GM12864 (cell line): ENCODE results near the gene GPATCH8.
"Not testable (repeated sequence)": the region's sequence is repeated elsewhere in the genome, so short reads cannot be mapped to it uniquely, and the experiment has no call there.

Experiments used
- DNase-seq: peaks from one replicate; pipeline ENCODE4 v3.0.0-alpha.2; 2011; ENCODE audit warnings: low read depth
- H3K4me3 ChIP-seq: 2 replicates; pipeline ENCODE4 v1.5.1; 2011; ENCODE audit warnings: mild to moderate bottlenecking, low read depth, low read length, control low read depth
- CTCF ChIP-seq: IDR thresholded peaks from 2 replicates; pipeline ENCODE4 v1.5.1; 2011; ENCODE audit warnings: low read depth, mild to moderate bottlenecking, moderate library complexity, low read length, control low read depth, inconsistent platforms; ENCODE audit errors: missing control alignments

The GPATCH8 gene

GRCh38 chr17:44523672-44523972 is 20.4 kb upstream of the GPATCH8 start:
- DNase-seq: no peak
- no peak for TF ChIP-seq CTCF
- H3K4me3 ChIP-seq: no peak overlapping the region

GRCh38 chr17:44522883-44523671 is 19.9 kb upstream of the GPATCH8 start:
- DNase-seq: peak; percentile 54
- H3K4me3 ChIP-seq: no peak overlapping the region
- TF ChIP-seq CTCF: peak; percentile 81

- DNase-seq: no peak
- no peak for TF ChIP-seq CTCF
- H3K4me3 ChIP-seq: no peak overlapping the region
These were observed 14.8 kb upstream of the GPATCH8 start for GRCh38 chr17:44518032-44518431.

- not testable (repeated sequence) for DNase-seq, H3K4me3 ChIP-seq
These were observed 8.3 kb upstream of the GPATCH8 start for GRCh38 chr17:44511241-44512134.

GRCh38 chr17:44506939-44507604 is 3.9 kb upstream of the GPATCH8 start:
- DNase-seq, H3K4me3 ChIP-seq: not testable (repeated sequence)

- peak overlapping the region; percentile 87 for H3K4me3 ChIP-seq
- no peak for DNase-seq
- TF ChIP-seq CTCF: no peak
These were observed 534 bp downstream of the GPATCH8 start for GRCh38 chr17:44502598-44503146.

GRCh38 chr17:44501866-44502375 is 1.3 kb downstream of the GPATCH8 start:
- peak overlapping the region; percentile 87 for H3K4me3 ChIP-seq
- DNase-seq: no peak
- no peak for TF ChIP-seq CTCF
